PC-3 (cell line): ENCODE data around the gene RBP2.

ENCODE experiments used
- CTCF ChIP-seq: fragments of 300-600 bp; sonication (generic); conservative IDR thresholded peaks from 2 replicates; pipeline ENCODE4 v1.5.1; 2017; ENCODE audit warnings: antibody characterized with exemption, low read depth, mild to moderate bottlenecking, low read length
- EZH2 ChIP-seq: fragments of 300-600 bp; sonication (generic); IDR thresholded peaks from one replicate; pipeline ENCODE4 v1.6.1; 2017; ENCODE audit warnings: antibody characterized with exemption, mild to moderate bottlenecking, low read length; ENCODE audit not compliant: unreplicated experiment

- TF ChIP-seq EZH2 (no peak), CTCF (no peak)
Observed at GRCh38 chr3:139455206-139455605, 21.1 kb downstream of the RBP2 start.
